ENCODE results near the gene PHETA2.
"Not testable (repeated sequence)": the region's sequence is repeated elsewhere in the genome, so short reads cannot be mapped to it uniquely, and the experiment has no call there.

The PHETA2 gene

GRCh38 chr22:42111798-42112197, 37.8 kb downstream of the PHETA2 start:
- no peak for DNase-seq (ENCODE audit: low read depth)

DNA sequence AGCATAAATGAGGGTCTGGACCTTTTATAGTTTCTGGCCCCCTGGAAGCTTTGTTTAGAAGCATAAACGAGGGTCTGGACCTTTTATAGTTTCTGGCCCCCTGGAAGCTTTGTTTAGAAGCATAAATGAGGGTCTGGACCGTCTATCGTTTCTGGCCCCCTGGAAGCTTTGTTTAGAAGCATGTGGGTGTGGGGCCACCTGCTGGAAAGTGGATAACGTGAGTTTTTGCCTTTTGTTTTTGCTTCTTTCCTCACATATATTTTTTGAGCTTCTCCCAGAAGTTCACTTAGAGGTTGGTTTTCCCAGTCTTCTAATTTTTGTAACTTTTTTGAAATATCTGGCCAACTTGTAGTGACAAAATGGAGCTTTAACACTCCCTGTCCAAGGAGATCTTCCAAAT, 38.7 kb downstream of the PHETA2 start:
- not testable (repeated sequence) for DNase-seq (ENCODE audit: low read depth)

DNA sequence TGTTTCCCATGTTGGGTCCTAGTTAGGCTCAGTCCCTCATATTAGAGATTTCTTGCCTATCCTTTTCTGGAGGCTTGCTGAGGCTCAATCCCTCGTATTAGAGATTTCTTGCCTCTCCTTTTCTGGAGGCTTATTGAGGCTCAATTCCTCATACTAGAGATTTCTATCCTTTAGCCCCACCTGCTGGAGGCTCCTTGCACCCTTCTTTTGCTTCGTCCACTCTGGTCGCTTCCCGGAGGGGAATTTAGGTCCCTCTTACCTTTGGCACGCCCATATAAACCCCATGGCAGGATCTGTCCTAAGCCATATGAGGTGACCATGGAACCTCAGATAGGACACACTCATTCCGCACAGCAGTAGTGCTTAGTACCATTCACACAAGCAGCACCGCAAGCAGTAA, 40.7 kb downstream of the PHETA2 start:
- no peak for DNase-seq (ENCODE audit: low read depth)

GRCh38 chr22:42115420-42115830, 41.4 kb downstream of the PHETA2 start:
- not testable (repeated sequence) for DNase-seq (ENCODE audit: low read depth)

DNA sequence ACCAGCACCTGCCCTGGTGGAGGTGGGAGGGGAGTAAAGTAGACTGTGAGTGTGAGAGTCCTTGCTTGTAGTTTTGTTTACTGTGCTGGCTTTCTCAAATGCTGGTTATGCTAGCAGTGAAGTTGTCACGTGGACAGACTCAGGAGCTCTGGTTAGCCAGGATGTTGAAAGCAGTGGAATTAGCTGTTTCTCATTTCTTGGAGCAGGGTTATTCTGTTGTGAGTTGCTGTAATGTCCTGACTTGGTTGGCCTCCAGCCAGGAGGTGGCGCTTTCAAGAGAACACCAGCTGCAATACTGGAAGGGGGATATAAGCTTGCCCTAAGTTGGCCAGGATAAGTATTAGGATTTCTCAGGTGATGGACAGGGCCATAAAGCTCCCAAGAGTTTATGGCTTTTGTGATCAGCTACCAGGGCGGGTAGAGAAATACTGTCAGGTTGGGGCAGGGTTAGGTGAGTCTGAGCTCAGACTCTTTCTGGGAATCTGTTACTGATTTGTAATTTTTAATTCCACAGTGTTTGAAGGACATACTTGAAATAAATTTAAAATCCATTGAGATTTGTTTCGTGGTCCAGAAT, 42.9 kb downstream of the PHETA2 start:
- no peak for DNase-seq (ENCODE audit: low read depth)

- DNase-seq (ENCODE audit: low read depth): not testable (repeated sequence)
These were observed 46.4 kb downstream of the PHETA2 start for GRCh38 chr22:42120231-42121021.

- not testable (repeated sequence) for DNase-seq (ENCODE audit: low read depth)
These were observed 49.5 kb downstream of the PHETA2 start for GRCh38 chr22:42123529-42123928.

DNA sequence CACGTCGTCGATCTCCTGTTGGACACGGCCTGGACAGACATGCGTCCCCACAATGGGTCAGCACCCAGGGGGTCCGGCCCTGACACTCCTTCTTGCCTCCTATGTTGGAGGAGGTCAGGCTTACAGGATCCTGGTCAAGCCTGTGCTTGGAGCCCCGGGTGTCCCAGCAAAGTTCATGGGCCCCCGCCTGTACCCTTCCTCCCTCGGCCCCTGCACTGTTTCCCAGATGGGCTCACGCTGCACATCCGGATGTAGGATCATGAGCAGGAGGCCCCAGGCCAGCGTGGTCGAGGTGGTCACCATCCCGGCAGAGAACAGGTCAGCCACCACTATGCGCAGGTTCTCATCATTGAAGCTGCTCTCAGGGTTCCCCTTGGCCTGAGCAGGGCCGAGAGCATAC, 53.6 kb downstream of the PHETA2 start:
- no peak for DNase-seq (ENCODE audit: low read depth)

- DNase-seq (ENCODE audit: low read depth): not testable (repeated sequence)
These were observed 54.0 kb downstream of the PHETA2 start for GRCh38 chr22:42128007-42128406.

Measured in stimulated activated CD8-positive, alpha-beta memory T cell treated with anti-CD3 and anti-CD28 coated beads, Interleukin-4, amount 100 ng/mL, for 24 hours (primary cell).